Activated CD4-positive, CD25-positive, alpha-beta regulatory T cell treated with anti-CD3 and anti-CD28 coated beads, Interleukin-2, amount 50 U/mL, for 72 hours (primary cell): ENCODE measurements around the gene MREG.

Experiments
- DNase-seq: peaks from one replicate; pipeline ENCODE4 v3.0.0; 2021

Gene MREG

DNA sequence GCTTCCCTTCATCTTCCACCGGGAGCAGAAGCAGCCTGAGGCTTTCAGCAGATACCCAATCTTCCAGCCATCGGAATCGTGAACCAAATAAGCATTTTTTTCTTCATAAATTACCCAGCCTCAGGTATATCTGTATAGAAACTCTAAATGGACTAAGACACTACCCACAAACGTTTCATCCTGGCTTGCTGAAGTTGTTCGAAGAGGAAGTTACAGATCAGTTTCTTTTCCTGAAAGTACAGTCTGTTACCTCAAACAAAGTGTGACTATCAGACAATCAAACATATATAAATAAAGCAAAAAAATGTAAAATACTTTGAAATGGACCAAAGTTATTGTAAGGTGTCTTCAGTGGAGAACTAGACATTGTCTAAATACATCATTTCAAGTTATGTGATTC is 97.9 kb downstream of the MREG start:
- no peak for DNase-seq

DNA sequence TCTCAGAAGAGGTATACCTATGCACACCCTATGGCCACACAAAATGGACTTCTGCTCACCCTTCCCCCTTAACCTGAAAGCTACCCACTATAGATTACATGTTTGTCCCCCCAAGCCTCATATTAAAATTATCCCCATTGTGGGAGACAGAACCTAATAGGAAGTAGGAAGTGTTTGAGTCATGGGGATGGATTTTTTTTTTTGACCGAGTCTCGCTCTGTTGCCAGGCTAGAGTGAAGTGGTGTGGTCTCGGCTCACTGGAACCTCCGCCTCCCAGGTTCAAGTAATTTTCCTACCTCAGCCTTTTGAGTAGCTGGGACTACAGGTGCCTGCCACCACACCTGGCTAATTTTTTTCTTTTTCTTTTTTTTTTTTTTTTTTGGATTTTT is 98.6 kb downstream of the MREG start:
- no peak for DNase-seq

DNA sequence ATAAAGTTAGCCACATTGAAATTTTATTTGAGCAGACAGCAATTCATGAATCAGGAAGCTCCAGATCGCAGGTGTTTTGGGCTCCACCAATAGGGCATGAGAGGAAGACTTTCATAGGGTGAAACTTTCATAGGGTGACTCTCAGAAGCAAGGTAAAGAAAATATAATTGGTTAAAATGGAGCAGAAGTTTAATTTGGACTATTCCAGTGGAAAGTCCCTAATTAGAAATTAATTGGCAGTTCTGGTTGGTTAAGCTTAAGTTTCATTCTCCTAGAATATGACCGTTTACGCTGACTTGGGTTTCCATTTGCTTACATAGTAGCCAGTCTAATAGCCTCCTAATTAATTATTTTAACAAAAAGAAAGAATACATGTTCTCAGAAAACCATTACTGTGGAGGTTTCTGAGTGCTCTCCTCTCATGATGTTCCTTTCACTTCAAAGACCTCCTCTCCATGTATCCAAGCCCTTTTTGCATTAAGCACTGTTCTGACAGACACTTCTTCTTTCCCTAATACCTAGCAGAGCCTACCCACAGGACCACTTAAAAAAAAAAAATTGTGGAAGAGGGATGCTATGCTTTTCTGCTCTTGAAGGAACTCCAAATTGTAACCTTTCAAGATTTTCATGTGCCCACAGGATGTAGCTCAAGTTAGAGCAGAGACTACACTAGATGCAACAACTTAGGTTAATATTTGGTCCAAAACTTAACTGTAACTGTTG is 99.1 kb downstream of the MREG start:
- DNase-seq: no peak

DNA sequence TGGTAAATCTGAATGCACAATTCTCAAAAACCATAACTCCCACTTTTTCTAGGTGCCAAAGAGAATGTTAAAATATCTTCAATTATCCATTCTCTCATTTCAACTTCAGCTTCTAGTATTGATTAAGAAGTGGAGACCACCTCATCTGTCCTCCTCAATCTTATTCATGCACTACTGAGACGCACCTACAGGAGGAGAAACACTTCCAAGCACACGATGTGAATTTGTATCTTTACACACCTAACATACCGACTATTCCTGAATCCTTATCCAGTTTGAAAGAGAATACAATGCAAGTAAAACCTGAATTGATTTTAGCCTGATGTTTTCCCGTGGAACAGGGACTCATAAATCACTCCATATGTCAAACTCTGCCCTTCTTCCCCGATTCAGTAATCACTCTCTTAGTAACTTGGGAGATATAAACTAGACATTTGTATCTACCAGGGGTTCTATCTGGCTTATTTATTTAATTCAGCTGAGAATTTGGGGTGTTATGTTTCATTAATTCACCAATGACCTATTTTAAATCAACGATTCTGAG is 101.0 kb downstream of the MREG start:
- no peak for DNase-seq

DNA sequence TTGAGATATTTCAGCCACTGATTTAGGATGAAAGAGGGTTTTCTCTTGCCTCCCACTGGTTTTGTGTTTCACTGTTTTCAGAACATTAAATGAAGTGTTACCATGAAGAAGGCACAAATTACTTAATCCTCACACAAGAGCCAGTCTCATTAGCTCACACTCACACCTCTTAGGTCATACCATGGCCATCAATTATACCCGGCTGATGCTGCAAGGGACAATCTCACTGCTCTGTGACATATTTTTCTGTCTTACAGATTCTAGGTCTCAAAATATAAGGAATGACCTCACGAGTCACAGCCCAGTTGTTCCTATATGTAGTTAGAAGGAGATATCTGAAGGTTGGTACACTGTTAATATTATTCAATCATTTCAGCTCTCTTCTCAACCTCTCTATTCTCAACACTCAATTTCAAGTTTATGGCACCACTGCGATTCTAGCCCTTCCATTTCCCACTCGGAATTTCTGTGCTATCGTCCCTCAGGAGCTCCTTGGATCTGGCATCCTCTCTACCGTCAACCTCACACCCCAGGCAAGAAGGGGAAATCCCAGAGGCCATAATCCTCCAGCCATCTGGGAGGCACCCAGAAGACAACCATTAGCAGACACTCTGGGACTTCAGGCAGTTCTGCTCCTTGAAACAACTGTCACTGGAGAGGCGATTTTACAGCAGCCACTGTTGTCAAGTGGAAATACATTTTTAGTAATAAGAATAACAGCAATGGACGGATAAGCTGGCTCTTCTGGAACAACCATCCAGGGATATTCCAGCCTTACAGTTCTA is 101.9 kb downstream of the MREG start:
- no peak for DNase-seq

DNA sequence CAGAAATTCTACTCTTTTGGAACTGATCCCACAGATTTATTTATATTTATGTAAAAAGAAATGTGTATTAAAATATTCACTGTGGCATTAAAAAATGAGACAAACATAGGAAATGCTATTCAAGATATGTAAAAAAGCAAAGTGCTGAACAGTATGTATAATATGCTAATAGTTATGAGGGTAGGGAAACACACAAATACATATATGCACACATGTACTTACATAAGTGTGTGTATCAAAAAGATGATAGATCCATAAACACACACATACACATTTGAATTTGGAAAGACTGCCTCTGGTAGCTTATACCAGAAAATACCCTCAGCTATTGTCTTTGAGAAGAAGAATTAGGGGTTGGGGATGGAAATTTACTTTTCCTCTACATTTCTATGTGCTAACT is 103.2 kb downstream of the MREG start:
- DNase-seq: no peak

DNA sequence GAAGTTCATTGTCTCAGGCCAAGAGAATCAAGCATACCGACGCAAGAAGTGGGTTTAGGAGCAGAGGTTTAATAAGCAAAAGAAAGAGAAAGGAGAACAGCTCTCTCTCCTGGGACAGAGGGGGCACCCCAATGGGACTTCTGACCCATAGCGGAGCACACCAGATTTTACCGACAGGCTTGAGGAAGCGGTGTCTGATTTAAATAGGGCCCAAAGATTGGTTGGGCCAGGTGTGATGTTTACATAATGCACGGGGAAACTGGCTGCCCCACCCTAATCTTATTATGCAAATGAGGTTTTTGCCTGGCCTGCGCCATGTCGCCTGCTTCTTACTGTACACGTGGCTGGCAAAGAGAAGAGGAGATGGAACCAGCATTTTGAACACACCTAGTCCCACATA is 106.2 kb downstream of the MREG start:
- DNase-seq: no peak

DNA sequence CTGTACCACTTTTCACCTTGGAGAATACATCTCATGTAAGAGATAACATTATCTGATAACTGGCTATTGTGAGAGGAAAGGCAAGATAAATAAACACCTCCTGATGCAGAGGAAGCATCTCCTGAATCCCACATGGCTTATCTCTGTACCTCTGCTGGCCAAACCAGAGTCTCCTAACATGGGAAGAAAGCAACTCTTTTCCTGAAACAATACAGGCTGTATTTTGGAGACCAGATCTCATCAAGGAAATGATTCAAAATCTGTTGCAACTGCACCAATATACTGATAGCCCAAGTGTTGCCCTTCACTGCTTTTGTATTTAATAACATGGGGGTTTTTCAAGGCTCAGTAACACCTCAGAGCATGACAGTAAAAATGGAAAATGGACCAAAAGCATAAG is 106.9 kb downstream of the MREG start:
- DNase-seq: no peak

DNA sequence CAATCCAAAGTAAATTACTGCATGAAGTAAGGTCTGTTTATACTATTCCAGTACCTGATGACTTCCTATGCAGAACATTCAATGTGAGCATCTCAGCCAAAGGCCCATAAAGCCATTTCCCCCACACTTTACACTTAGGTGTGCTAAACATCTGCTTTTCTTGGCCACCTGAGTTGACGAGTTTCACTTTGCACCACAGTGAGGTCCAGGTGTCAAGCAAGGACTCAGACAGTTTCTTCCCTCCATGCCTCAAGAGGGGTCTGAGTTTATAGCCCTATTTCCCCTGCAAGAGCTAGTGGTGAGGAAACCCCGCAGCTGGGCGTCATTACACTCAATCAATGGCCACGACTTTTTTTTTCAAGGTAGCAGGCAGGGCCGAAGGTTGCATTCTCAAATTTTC is 107.7 kb downstream of the MREG start:
- no peak for DNase-seq

DNA sequence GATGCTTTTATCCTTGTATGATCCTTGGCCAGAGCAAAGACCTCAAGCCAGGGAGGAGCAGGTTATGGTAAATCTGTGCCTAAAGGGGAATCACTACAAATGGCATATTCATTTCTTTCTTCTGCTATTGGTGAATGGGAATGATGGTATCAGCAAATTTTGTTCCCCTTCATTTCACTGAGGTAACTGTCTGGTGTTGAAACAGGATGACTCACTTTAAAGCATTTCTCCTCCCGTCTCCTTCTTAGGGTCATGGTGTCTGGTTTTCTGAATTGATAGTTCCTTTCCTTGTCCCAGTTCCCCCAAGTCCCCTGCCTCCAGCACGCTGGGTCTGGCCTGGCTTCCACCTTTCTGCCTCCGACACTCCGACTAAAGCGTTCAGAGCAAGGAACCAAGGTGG is 109.2 kb downstream of the MREG start:
- no peak for DNase-seq

DNA sequence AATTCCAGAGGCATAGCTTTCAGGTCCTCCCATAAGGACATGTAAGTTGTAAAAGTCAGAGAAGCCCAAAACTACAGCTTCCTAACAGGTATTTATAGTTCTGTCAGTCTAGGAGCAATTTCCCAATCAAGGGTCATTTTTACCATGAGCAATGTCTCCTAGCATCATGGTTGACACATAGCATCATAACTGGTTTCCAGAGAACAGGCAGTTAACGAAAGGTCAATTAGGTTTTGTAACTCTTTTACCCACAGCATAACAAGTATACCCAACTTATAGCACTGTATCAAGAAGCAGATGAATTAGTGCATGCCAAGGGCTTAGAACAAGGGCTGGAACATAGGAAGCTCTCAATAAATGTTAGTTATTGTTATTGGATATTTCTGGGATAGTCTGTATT is 110.1 kb downstream of the MREG start:
- DNase-seq: no peak

DNA sequence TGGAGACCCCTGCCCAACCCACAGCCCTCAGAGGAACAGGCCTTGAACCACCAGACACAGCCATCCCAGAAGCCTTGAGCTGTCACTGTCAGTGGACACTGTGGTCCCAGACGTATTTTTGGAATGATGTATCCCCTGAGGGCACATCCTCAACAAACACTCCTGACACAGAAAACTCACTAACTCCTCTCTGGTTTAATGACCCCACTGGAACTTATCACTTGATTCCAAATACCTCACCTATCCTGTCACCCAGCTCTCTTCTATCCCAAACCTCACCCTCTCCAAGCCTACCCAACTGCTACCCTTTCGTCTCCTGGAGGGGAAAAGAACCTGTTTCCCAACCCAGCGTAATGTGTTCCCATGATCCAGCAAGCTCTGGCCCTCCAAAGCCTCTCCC is 111.6 kb downstream of the MREG start:
- no peak for DNase-seq

DNA sequence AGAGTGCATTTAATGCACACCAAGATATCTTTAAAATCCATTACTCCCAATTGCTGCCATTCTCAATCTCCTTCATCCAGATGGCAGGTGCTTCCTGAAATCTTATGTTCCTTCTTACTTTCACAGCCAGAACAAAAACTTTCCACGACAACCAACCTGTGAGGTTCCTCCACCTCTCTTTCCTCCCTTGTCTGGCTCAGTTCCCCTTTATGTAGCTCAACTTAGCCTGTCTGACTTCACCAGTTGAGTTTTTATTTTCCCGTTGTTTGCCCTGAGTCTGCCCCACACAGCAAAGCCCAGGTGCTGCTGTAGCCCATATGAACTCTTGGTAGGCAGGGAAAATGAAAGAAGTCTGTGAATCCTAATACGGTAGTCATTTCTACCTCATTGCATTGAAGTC is 112.5 kb downstream of the MREG start:
- no peak for DNase-seq

DNA sequence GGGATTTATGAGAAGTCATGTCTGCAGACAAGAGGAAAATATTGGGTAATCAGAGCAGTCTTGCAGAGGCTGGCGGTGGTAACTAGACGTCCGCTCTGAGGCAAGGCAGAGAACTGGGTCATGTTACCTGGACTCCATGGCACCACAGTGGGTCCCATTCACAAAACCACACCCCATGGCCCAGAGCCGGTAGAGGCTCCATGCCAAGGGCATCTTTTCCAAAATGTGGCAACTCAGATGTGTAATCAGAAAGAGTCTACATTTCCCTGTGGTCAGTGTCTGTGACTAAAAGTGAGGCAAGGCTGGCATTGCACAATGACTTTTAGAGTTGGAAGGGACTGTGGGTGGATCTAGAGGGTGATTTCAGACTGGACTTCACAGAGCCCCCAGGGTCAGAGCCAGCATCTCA is 113.1 kb downstream of the MREG start:
- DNase-seq: no peak

DNA sequence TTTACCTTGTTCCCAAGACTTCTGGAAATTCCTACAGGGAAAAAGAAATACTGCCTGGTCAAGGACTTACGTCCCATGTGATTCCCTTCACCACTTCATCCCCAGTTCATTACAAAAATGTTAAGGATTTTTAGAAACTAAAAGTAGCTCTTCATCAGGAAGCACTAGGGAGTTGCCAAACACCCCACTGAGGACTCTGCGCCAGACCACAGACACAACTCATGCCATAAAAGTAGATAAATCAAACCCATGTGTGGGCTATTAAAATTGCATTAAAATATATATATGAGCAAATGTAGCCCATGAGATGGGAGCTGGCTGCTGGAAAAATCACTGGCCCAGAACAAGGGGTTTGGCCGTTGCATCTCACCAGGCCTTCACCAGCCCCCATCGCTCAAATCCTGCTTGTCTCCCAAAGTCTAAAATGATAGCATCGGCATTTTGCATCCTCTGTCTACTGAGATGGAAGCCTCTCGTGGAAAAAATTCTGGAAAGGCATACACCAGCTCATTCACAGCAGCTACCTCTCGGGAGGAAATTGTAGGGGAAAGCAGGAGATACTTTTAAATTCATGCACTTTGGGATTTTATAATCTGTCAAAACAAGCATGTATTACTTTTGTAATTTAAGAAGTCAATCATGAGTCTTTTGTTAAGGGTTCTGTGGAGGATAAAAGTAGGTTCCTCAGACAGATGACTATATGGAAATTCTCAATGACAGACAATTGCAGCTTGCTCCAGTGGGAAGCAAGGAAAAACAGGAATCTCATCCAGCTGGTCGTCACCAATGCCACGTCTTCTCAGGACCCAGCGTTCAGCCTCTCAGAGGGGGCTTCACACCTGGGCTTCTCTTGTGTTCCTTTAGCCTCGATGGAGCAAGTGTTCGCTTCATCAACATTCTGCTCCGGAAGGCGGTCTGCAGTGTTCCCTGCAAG is 113.9 kb downstream of the MREG start:
- DNase-seq: no peak

DNA sequence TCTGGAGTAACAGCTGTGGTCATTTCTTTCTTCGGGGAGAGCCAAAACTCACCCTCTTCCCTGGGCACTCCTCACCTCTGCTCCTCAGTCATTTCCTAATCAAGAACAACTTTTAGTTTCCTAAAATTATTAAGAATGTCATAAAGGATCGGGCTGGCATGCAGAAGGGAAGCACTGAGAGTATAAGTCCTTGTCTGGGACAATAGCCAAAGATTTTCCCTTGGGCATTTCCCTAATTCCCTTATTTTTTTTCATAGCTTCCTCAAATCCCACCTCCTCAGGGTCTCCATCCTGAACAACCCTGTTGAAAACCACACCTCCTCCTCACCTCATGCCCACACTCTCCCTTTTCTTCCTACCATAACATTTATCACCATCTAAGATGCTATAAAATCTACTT is 115.0 kb downstream of the MREG start:
- DNase-seq: no peak

DNA sequence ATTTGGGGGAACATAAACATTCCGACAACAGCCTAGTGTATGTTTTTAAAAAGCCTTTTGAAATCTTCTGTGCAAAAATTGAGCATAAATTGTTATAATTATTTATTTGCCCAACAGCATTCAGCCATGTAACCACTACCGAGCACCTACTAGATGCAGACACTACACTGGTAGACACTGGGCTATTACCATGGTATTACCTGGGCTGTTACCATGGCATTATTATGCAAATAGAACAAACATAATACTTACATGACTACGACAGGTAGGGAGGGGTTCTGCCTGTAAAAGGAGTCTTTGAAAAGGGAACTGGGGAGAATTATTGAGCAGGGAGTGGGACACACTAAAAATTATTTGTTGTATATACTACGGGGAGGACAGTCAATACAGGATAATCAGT is 116.4 kb downstream of the MREG start:
- DNase-seq: no peak

DNA sequence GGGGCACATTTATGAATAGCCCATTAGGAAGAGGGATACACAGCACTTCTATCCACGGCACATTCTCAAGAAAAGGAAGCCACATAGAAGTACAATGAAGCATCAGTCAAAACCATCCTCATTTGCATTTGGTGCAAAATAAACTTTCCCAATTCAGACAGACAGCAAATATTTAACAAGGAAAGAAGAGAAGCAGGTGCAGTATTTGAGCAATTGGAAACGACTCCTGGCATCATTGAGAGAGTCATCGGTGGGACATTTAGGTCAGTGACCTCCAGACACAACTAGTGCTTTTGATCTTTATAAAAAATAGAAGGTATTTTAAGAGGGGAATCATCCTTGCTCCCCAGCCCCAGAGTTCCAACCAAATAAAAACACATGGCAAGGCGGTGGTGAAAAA is 118.0 kb downstream of the MREG start:
- no peak for DNase-seq
